Measurements from ENCODE around the gene CEP85.

GRCh38 chr1:26234644-26235370, 807 bp downstream of the CEP85 start:
- no peak; the same call in 1 of the 2 replicates for TF ChIP-seq CTCF (conservative IDR thresholded peaks at IDR 0.05)
- no peak for TF ChIP-seq EZH2 (IDR thresholded peaks at IDR 0.05; ENCODE audit: low read depth)
